Measurements from ENCODE around the gene GNA15.

Gene GNA15

GRCh38 chr19:3186891-3187661, 51.2 kb downstream of the GNA15 start:
- TF ChIP-seq, protein P1, sequence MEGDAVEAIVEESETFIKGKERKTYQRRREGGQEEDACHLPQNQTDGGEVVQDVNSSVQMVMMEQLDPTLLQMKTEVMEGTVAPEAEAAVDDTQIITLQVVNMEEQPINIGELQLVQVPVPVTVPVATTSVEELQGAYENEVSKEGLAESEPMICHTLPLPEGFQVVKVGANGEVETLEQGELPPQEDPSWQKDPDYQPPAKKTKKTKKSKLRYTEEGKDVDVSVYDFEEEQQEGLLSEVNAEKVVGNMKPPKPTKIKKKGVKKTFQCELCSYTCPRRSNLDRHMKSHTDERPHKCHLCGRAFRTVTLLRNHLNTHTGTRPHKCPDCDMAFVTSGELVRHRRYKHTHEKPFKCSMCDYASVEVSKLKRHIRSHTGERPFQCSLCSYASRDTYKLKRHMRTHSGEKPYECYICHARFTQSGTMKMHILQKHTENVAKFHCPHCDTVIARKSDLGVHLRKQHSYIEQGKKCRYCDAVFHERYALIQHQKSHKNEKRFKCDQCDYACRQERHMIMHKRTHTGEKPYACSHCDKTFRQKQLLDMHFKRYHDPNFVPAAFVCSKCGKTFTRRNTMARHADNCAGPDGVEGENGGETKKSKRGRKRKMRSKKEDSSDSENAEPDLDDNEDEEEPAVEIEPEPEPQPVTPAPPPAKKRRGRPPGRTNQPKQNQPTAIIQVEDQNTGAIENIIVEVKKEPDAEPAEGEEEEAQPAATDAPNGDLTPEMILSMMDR (IDR thresholded peaks at IDR 0.05; ENCODE audit: extremely low read depth, insufficient read depth, missing control alignments): no peak
- in situ Hi-C loops (cut with MboI; ENCODE audit: low pct_unique_long_range_greater_than_20kb, low sequenced_read_pairs, unreplicated experiment): no loop called here
- DNase-seq (ENCODE audit: low spot score): peak; percentile 26

DNA sequence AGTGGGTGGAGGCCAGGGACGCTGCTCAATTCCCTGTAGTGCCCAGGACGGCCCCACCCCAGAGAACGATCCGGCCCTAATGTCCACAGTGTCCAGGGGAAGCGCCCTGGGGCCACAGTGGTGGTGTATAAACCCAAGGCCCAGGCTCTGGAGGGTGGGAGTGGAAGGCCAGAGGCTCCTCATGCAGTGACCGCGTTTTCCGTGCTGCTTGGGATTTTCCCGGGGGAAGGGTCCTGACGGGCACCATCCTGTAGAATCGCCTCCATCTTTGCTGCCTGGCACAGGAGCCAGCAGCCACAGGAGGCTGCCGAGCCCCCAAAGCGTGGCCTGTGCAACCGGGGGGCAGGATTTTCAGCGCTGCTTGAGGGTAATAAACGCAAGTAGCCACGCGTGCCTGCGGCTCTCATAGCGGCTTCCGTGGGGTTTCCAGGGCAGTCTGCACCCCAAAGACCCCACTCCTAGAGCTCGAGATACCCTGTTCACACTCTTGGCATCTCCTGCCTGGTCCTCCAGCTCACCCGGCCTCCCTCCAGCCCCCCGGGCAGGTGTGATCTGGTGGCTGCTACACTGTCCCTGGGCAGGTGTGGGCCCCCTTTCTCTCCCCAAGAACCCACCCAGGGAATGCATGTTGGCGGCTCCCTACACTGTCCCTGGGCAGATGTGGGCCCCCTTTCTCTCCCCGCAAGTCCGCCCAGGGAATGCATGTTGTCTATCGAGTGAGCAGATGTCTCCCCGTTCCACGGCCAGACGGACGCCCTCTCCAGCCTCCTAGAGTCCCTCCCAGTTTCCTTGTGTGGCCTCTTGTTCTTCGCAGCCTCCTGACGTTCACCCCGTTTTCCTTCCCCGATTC, 52.1 kb downstream of the GNA15 start:
- TF ChIP-seq, protein P1 (IDR thresholded peaks at IDR 0.05; ENCODE audit: extremely low read depth, insufficient read depth, missing control alignments): no peak
- in situ Hi-C loops (cut with MboI; ENCODE audit: low pct_unique_long_range_greater_than_20kb, low sequenced_read_pairs, unreplicated experiment): no loop called here
- DNase-seq (ENCODE audit: low spot score): no peak

GRCh38 chr19:3188627-3189596, 53.1 kb downstream of the GNA15 start:
- in situ Hi-C loops (cut with MboI; ENCODE audit: low pct_unique_long_range_greater_than_20kb, low sequenced_read_pairs, unreplicated experiment): no loop called here
- TF ChIP-seq, protein P1 (IDR thresholded peaks at IDR 0.05; ENCODE audit: extremely low read depth, insufficient read depth, missing control alignments): no peak
- no peak for DNase-seq (ENCODE audit: low spot score)

- in situ Hi-C loops (cut with MboI; ENCODE audit: low pct_unique_long_range_greater_than_20kb, low sequenced_read_pairs, unreplicated experiment): no loop called here
- TF ChIP-seq, protein P1 (IDR thresholded peaks at IDR 0.05; ENCODE audit: extremely low read depth, insufficient read depth, missing control alignments): no peak
- no peak for DNase-seq (ENCODE audit: low spot score)
Measured at GRCh38 chr19:3189702-3190469, 54.1 kb downstream of the GNA15 start.

- in situ Hi-C loops (cut with MboI; ENCODE audit: low pct_unique_long_range_greater_than_20kb, low sequenced_read_pairs, unreplicated experiment): no loop called here
- DNase-seq (ENCODE audit: low spot score): no peak
- TF ChIP-seq, protein P1 (IDR thresholded peaks at IDR 0.05; ENCODE audit: extremely low read depth, insufficient read depth, missing control alignments): no peak
Measured at GRCh38 chr19:3190470-3190770, 54.6 kb downstream of the GNA15 start.

Data from GM13977 (cell line).